IPS DF 6.9 (cell line): ENCODE measurements around the gene TBX19.

Source experiments
- DNase-seq: peaks from one replicate; pipeline ENCODE4 v3.0.0-alpha.2; 2013; ENCODE audit warnings: low read depth, low spot score
- H3K27ac ChIP-seq: one replicate; pipeline ENCODE4 v1.5.1; 2013; ENCODE audit warnings: low read length, control low read depth
- H3K27me3 ChIP-seq: 2 replicates; pipeline ENCODE4 v1.6.1; 2013; ENCODE audit warnings: mild to moderate bottlenecking, low read length; ENCODE audit not compliant: control insufficient read depth, insufficient read depth
- H3K36me3 ChIP-seq: 2 replicates; pipeline ENCODE4 v1.6.1; 2013; ENCODE audit warnings: low read length; ENCODE audit not compliant: control insufficient read depth, insufficient read depth
- H3K4me1 ChIP-seq: 2 replicates; pipeline ENCODE4 v1.6.1; 2013; ENCODE audit warnings: low read length; ENCODE audit not compliant: control insufficient read depth, insufficient read depth
- H3K4me3 ChIP-seq: 2 replicates; pipeline ENCODE4 v1.5.1; 2013; ENCODE audit warnings: mild to moderate bottlenecking, low read length
- H3K9me3 ChIP-seq: 2 replicates; pipeline ENCODE4 v1.6.1; 2013; ENCODE audit warnings: low read length, inconsistent platforms; ENCODE audit not compliant: control insufficient read depth, insufficient read depth
- WGBS: extraction: QIAGEN DNeasy Blood & Tissue Kit; methylation state at CpG from one replicate; pipeline ENCODE4 v1.1.7; 2013; ENCODE audit warnings: mixed read lengths, missing lambda C conversion rate; ENCODE audit not compliant: insufficient read length, insufficient coverage; 5-methylcytosine and 5-hydroxymethylcytosine counted together

Gene TBX19

DNA sequence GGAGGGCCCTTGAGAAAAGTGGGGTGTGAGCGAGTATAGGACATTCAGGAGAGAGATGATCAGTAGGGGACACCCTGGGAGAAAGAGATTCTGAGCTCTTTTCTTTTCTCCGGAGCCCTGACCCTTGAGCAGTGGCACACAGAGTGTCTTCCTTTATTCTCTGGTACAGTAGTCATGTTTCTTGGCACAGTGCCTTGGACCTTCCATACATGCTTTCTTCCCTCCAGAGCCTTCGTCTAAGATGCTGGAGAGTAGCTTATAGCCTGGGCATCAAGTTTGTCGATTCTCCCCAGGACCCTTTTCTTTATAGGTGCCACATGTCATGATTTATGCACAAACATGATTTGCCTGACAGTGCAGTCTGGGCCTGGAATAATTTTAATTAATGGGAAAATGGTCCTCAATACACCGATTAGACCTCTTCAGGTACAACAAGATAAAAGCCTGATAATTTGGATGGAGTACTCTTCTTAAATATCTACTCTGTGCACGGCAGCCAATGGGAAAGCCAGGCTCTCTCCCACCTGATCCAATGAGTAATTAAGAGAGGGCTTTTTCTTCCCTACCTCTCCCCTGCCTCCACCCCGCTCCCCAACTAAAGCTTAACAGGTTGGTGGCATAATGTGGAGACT lies at the start of gene TBX19:
TSS of gene TBX19 (plus strand) at position 582 of the 632 bp plus-strand sequence. CDS start 214 bp downstream, outside the sequence.
- no peaks in the 10 kb centered on the region for H3K9me3 ChIP-seq
- no peak within 1 kb of the TSS for H3K27ac ChIP-seq
- DNase-seq, result no peak
- H3K36me3 ChIP-seq, result no peaks in the 10 kb centered on the region
- no peaks in the 10 kb centered on the region for H3K27me3 ChIP-seq
- no CpG with 5 or more reads among the region's 7 CpGs for WGBS
- no peak within 1 kb of the TSS for H3K4me3 ChIP-seq
- 0 out of 2 replicates have a peak, but pooled peaks cover 1% of the 10 kb centered on the region for H3K4me1 ChIP-seq

DNA sequence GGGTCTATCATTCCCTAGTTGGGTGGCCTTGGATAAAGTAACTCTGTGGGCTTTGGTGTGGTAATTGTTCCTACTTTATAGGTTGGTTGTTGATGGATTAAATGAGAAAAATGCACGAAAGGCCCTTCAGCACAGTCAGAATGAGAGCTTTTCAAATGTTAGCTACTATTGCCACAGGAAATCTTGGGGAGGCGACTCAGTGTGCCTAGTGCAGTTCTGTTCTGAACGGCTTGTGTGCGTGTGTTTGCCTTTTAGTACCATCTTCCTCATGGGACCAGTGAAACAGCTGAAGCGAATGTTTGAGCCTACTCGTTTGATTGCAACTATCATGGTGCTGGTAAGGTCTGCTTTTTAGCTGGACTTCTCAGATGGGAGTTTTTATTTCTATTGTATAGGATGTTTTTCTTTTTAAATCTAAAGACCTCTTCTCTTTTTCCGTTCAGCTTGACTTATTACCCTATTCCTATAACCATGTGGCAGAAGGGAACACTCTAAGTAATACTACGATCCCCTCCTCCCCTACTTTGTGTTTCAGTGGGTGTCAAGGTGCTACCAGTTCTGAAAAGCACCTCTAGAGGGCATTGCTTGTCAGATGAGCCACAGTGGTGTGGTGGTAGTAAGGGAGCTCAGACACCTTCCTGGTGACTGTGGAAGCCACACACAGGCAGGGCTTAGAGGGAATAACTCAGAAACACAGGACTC lies 45.7 kb upstream of the TBX19 start:
- Histone ChIP-seq H3K36me3 (peaks cover 9% of the 10 kb centered on the region; the same call in 1 of the 2 replicates), H3K4me1 (no peaks in the 10 kb centered on the region), H3K27me3 (no peaks in the 10 kb centered on the region), H3K4me3 (no peak overlapping the region), H3K27ac (no peak overlapping the region), H3K9me3 (no peaks in the 10 kb centered on the region)
- WGBS, result no CpG with 5 or more reads among the region's 8 CpGs
- DNase-seq, result peak; percentile 54

DNA sequence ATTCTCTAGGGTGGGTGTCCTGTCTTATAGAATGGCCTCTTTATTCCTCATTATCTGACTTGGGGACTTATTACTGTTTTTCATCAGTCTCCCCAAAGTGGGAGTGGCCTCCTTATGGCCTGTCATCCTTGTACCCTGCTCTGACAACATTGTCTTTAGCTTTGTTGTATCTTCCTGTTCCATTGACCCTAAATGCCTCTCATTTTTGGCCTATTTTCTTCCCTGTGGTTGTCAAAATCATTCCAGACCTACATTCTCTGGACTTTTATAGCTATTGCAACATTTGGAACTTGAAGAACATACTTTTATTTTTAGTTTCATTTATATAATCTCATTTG lies 45.2 kb upstream of the TBX19 start:
- H3K27ac ChIP-seq, result no peak overlapping the region
- peaks cover 9% of the 10 kb centered on the region; the same call in 1 of the 2 replicates for H3K36me3 ChIP-seq
- no peak overlapping the region for H3K4me3 ChIP-seq
- H3K27me3 ChIP-seq, result no peaks in the 10 kb centered on the region
- DNase-seq, result no peak
- no peaks in the 10 kb centered on the region for H3K4me1 ChIP-seq
- no peaks in the 10 kb centered on the region for H3K9me3 ChIP-seq

DNA sequence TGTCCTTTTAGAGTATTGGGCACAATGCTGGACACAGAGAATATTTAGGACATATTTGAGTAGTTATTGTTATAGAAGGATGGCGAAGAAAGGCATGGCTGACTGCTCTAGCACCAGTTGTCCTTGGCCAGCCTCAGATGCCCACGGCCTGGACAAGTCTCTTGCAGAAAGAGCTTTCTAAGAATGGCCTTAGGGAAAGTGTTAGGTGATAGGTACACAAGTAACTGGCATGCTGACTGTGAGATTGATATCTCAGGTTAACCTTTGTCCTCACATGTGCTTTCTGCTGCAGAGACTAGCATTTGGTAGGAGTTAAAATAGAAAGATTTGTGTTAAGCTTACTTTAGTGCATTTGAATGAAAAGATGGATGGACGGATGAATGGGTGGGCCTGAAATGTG lies 44.7 kb upstream of the TBX19 start:
- Histone ChIP-seq H3K9me3 (no peaks in the 10 kb centered on the region), H3K27ac (no peak overlapping the region), H3K27me3 (no peaks in the 10 kb centered on the region), H3K36me3 (peaks cover 7% of the 10 kb centered on the region; the same call in 1 of the 2 replicates), H3K4me1 (no peaks in the 10 kb centered on the region), H3K4me3 (no peak overlapping the region)
- DNase-seq, result no peak
- 100% methylated on average over 1 of the region's 3 CpGs for WGBS

DNA sequence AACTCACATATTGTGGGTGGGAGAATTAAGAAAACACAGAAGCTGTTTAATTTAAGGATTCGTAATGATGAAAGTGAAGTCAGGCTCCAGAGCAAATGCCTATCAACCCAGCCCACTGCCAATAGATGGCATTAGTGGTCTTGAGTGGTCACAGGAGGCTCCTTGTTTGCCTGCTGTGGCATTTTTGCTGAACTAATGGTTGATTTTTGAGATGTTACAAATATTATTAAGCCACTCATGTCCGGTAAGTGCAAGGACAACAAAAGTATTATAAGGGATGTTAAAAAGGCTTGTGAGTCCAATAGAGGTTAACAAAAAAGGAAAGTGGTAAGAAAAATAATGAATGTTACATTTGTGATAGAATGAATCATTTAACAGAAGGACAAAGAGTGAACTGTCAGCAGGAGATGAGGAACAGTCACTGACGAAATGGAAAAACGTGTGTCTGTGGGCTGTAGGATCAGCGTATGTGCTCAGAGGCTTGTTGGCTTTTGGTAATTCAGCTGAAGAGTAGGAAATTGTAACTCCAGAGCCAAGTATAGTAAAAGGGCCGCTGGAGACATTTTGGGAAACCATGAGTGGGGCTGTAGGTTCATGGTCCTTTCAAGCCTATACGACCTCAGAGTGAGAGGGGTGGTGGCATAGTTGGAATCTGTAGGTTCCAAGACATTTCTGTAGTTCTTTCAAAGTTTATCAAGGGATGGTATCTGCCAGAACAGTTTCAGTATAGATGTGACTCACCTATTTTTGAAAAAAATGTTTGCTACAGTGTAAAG lies 43.7 kb upstream of the TBX19 start:
- no peak overlapping the region for H3K4me3 ChIP-seq
- H3K9me3 ChIP-seq, result no peaks in the 10 kb centered on the region
- no peak for DNase-seq
- H3K27ac ChIP-seq, result no peak overlapping the region
- no CpG with 5 or more reads among the region's 7 CpGs for WGBS
- H3K36me3 ChIP-seq, result peaks cover 7% of the 10 kb centered on the region; the same call in 1 of the 2 replicates
- H3K27me3 ChIP-seq, result no peaks in the 10 kb centered on the region
- no peaks in the 10 kb centered on the region for H3K4me1 ChIP-seq

DNA sequence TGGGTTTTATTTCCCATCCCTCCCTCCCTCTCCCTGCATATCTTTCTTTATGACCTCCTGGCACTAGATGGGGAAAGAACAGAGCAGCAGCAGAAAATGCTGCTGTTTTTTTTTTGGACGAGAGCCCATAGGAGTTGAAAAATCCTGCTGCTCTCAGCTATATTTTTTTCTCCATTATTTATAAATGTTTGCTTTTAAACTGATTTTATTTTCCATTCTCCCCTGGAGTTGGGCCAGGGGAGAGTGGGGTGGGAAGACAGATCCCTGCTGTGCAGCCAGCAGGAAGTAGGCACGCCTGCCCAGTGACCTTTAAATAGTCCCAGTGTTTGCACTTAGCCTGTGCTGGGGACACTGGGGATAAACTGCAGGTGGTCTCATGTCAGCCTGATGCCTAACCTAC lies 37.5 kb upstream of the TBX19 start:
- no peaks in the 10 kb centered on the region for H3K27me3 ChIP-seq
- H3K9me3 ChIP-seq, result no peaks in the 10 kb centered on the region
- H3K4me3 ChIP-seq, result no peak overlapping the region
- peaks cover 10% of the 10 kb centered on the region; the same call in 1 of the 2 replicates for H3K36me3 ChIP-seq
- whole genome bisulfite sequencing, result no CpG with 5 or more reads among the region's 2 CpGs
- H3K4me1 ChIP-seq, result no peaks in the 10 kb centered on the region
- no peak overlapping the region for H3K27ac ChIP-seq
- no peak for DNase-seq

DNA sequence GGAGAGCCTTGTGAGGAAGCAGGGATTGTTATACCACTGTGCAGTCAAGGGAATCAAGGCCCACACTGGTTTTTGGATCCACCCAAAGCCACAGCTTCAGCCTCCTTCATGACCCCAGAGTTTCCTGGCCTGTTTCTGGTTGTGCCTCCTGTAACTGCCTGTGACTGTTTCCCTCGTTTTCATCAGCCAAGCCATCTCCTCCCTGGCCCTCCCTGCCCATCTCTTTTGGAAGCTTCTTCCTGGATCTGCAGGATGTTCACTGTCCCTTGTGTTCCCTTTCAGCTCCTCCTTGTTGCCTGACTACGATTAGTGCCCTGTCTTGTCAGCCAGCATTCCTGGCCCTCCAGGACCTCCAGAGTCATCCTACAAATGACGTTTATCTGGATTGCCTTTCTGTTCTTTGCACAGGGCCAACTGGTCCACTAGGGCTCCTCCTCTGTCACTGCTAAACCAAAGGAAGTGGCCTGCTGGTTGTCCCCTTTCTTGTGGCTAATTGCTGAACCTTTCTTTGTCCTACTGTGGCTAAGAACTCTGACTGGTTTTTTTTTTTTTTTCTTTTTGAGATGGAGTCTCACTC lies 37.0 kb upstream of the TBX19 start:
- no peaks in the 10 kb centered on the region for H3K27me3 ChIP-seq
- no peaks in the 10 kb centered on the region for H3K4me1 ChIP-seq
- no peak overlapping the region for H3K27ac ChIP-seq
- no peak for DNase-seq
- no peaks in the 10 kb centered on the region for H3K9me3 ChIP-seq
- H3K4me3 ChIP-seq, result no peak overlapping the region
- no CpG with 5 or more reads among the region's 3 CpGs for WGBS
- H3K36me3 ChIP-seq, result peaks cover 10% of the 10 kb centered on the region; the same call in 1 of the 2 replicates

DNA sequence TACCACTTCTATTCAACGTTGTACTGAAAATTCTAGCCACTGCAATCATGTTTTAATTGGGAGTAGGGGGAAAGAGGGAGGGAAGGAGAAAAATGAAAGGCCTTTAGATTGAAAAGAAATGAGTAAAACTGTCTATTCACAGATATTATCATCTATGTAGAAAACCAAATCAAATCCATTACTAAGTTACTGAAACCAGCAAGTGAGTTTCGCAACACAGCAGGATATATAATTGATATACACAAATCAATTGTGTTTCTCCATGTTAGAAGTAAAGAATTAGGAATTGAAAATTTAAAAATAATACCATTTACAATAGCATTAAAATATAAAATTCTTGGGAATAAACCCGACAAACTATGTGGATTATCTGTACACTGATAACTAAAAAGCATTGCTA lies 35.6 kb upstream of the TBX19 start:
- Histone ChIP-seq H3K36me3 (peaks cover 10% of the 10 kb centered on the region; the same call in 1 of the 2 replicates), H3K27ac (no peak overlapping the region), H3K27me3 (no peaks in the 10 kb centered on the region), H3K4me1 (no peaks in the 10 kb centered on the region), H3K9me3 (no peaks in the 10 kb centered on the region), H3K4me3 (no peak overlapping the region)
- WGBS, result no CpG with 5 or more reads among the region's 3 CpGs
- no peak for DNase-seq

DNA sequence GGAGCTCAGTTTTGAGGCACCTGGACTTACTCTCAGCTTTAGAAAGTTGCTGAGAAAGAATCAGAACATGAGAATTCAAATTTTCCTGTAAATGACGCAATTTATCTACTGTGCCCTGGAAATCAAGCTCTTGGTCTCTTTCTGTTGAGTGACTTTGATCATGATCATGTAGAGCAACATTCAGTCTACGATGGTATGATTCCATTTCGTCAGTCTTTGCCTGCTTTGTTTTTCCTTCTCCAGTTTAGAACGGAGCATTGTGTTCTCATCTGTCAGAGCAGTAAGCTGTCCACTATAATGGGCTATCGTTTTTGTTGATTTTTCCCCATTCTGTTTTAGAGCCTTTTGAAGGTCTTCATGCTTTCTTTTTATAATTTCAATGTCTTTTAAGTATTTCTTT lies 34.2 kb upstream of the TBX19 start:
- H3K36me3 ChIP-seq, result peaks cover 10% of the 10 kb centered on the region; the same call in 1 of the 2 replicates
- no peak for DNase-seq
- H3K27me3 ChIP-seq, result no peaks in the 10 kb centered on the region
- no peaks in the 10 kb centered on the region for H3K4me1 ChIP-seq
- no CpG with 5 or more reads among the region's 5 CpGs for WGBS
- no peaks in the 10 kb centered on the region for H3K9me3 ChIP-seq
- H3K4me3 ChIP-seq, result no peak overlapping the region
- no peak overlapping the region for H3K27ac ChIP-seq

DNA sequence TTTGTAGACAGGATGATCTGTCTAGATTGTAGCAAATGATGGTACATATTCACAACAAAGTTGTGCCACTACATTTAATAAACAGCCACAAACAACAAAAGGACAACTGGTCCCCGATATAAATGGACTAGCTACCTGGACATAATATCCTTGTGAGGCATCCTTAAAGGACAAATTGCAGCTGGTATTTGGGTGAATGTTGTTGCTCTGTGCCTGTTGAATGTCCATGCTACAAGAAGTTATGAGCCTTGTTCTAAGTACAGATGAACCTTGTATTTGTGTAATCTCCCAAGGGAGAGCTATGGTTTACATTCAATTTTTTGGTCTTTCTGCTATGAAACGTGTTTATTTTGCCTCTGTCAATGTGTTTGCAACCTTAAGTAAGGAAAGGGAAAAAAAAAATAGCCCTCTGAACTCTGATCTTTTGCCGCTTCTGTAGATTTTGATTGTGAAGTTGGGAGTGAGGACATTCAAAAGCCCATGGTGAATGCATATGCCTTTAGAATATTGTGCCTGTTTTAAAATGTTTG lies 28.4 kb upstream of the TBX19 start:
- H3K9me3 ChIP-seq, result no peaks in the 10 kb centered on the region; the same call in 1 of the 2 replicates
- DNase-seq, result no peak
- no peaks in the 10 kb centered on the region for H3K4me1 ChIP-seq
- H3K4me3 ChIP-seq, result no peak overlapping the region
- WGBS, result no CpG with 5 or more reads among the region's 3 CpGs
- H3K36me3 ChIP-seq, result no peaks in the 10 kb centered on the region
- H3K27ac ChIP-seq, result no peak overlapping the region
- H3K27me3 ChIP-seq, result no peaks in the 10 kb centered on the region
